A549 treated with AZD9567 at 1 μM for 4 hours (cell line): ENCODE measurements around the gene SEMA6C. TPM values are rescaled to one million over a fixed set of nuclear protein-coding genes. Genes with fewer than 3 reads are reported as not detected.

Experiments
- total RNA-seq: library from RNA; stranded (reverse); fragments of 200-300 nt; extraction: Qiagen RNA extraction; gene quantifications from 5 replicates; pipeline ENCODE4 v1.2.3, GENCODE V29; 2022; ENCODE audit not compliant: insufficient read depth

Gene SEMA6C
- 1.7 to 2.2 TPM (median 1.9 TPM) in 4 of 5 replicates, not detected in the other for total RNA-seq

GRCh38 chr1:151146412-151147131 is at the start of gene SEMA6C:
TSS of gene SEMA6C (minus strand) at chr1:151146631. CDS start at chr1:151142621, 4,010 bp downstream.

GRCh38 chr1:151189637-151190445 is 43.4 kb upstream of the SEMA6C start, which contains the start of gene VPS72:
TSS of gene VPS72 (minus strand) at chr1:151190197. CDS start at chr1:151190121, 76 bp downstream.

GRCh38 chr1:151175863-151176262 is 29.4 kb upstream of the SEMA6C start, which contains the start of gene TMOD4:
TSS of gene TMOD4 (minus strand) at chr1:151175981. CDS start at chr1:151174875, 1,106 bp downstream.

GRCh38 chr1:151165738-151166504 is 19.5 kb upstream of the SEMA6C start, which contains the start of the genes LYSMD1 and SCNM1:
TSS of gene LYSMD1 (minus strand) at chr1:151165902. CDS start at chr1:151165258, 644 bp downstream.
TSS of gene SCNM1 (plus strand) at chr1:151166144. CDS start at chr1:151166153, 9 bp downstream.

GRCh38 chr1:151156515-151156819 is 10.0 kb upstream of the SEMA6C start, which contains the start of gene TNFAIP8L2:
TSS of gene TNFAIP8L2 (plus strand) at chr1:151156649. CDS start at chr1:151158698, 2,049 bp downstream.

Other genes starting within 250 kb of the SEMA6C start
- 12.7 to 23.5 TPM (median 20.2 TPM) in 5 replicates for gene SETDB1, start 220.3 kb downstream of the SEMA6C start, total RNA-seq
- 226 to 237 TPM (median 232 TPM) in 5 replicates for gene CERS2, start 171.8 kb downstream of the SEMA6C start, total RNA-seq
- 0.77 to 1.2 TPM (median 0.81 TPM) in 4 of 5 replicates, not detected in the other for gene ANXA9, start 164.3 kb downstream of the SEMA6C start, total RNA-seq
- 2.3 to 3.6 TPM (median 2.9 TPM) in 5 replicates for gene MINDY1, start 139.7 kb downstream of the SEMA6C start, total RNA-seq
- 11.1 to 15.2 TPM (median 14.6 TPM) in 5 replicates for gene PRUNE1, start 138.2 kb downstream of the SEMA6C start, total RNA-seq
- 0.03 to 0.28 TPM (median 0.12 TPM) in 4 of 5 replicates, not detected in the other for gene BNIPL, start 110.0 kb downstream of the SEMA6C start, total RNA-seq
- gene C1orf56, start 98.9 kb downstream of the SEMA6C start, total RNA-seq: 4.1 to 8.4 TPM (median 6.6 TPM) in 5 replicates
- 72.3 to 96.4 TPM (median 74.4 TPM) in 5 replicates for gene CDC42SE1, start 87.0 kb downstream of the SEMA6C start, total RNA-seq
- 10.9 to 14.5 TPM (median 13.4 TPM) in 5 replicates for gene MLLT11, start 86.2 kb downstream of the SEMA6C start, total RNA-seq
- gene GABPB2, start 75.9 kb downstream of the SEMA6C start, total RNA-seq: 2.9 to 3.5 TPM (median 3.1 TPM) in 5 replicates
- gene TNFAIP8L2, start 10.0 kb upstream of the SEMA6C start, total RNA-seq: not detected in 5 replicates
- 5.0 to 8.2 TPM (median 5.4 TPM) in 5 replicates for gene LYSMD1, start 19.3 kb upstream of the SEMA6C start, total RNA-seq
- gene SCNM1, start 19.5 kb upstream of the SEMA6C start, total RNA-seq: 47.1 to 48.4 TPM (median 47.7 TPM) in 5 replicates
- 0.21 to 0.34 TPM (median 0.23 TPM) in 4 of 5 replicates, not detected in the other for gene TMOD4, start 29.4 kb upstream of the SEMA6C start, total RNA-seq
- 41.8 to 48.0 TPM (median 42.8 TPM) in 5 replicates for gene VPS72, start 43.6 kb upstream of the SEMA6C start, total RNA-seq
- gene PIP5K1A, start 51.9 kb upstream of the SEMA6C start, total RNA-seq: 45.2 to 70.0 TPM (median 47.0 TPM) in 5 replicates
- gene PSMD4, start 108.1 kb upstream of the SEMA6C start, total RNA-seq: 184 to 202 TPM (median 199 TPM) in 5 replicates
- gene ZNF687, start 135.7 kb upstream of the SEMA6C start, total RNA-seq: 13.5 to 17.1 TPM (median 14.8 TPM) in 5 replicates
- gene PI4KB, start 180.8 kb upstream of the SEMA6C start, total RNA-seq: 20.5 to 25.9 TPM (median 24.3 TPM) in 5 replicates
- 18.9 to 22.7 TPM (median 20.7 TPM) in 5 replicates for gene RFX5, start 200.6 kb upstream of the SEMA6C start, total RNA-seq
- 6.0 to 7.1 TPM (median 6.9 TPM) in 5 replicates for gene SELENBP1, start 226.1 kb upstream of the SEMA6C start, total RNA-seq